NCI-H1436 treated with DMSO at 0.1 percent for 48 hours (cell line): ENCODE results near the gene DSE.

Experiments used
- DNase-seq: peaks from one replicate; lab custom pipeline; 2025; lab: John Stamatoyannopoulos, UW

The DSE gene

DNA sequence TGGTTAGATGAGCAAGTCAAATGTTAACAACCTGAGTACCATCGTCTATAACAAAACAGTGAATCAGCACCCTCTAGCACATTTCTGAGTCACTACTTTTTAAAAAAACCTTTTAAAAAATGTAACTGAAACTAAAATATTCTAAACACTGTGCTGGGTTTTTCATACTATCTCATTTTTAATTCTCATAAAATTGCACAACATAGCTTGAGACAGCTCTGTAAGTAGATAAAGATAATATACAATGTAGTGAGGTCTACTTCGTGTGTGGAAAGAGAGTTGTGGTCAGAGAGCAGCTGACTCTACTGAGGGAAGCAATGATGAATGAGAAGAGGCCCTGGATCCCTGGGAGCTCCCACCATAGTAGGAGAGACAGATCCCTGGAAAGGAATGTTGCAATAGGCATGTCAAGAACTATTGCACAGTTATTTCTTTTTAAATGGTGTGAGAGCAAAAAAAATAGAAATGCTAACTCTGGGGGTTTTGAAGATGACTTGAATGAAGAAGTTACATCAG is 76.8 kb downstream of the DSE start:
- no peak for DNase-seq

DNA sequence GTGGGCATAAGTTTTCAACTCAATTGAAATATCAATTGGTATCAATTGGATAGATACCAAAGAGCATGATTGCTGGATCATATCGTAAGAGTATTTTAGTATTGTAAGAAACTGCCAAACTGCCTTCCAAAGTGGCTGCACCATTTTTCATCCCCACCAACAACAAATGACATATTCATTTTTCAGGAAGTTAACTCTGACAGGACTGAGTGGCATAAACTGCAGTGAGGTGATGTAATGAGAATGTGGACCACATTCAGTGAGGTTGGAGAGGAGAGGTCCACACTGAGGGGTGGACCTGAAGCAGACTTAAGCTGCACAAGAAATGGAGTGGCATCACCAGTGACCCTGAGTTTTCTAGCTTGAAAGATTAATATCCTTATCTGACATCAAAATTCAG is 78.8 kb downstream of the DSE start:
- no peak for DNase-seq

DNA sequence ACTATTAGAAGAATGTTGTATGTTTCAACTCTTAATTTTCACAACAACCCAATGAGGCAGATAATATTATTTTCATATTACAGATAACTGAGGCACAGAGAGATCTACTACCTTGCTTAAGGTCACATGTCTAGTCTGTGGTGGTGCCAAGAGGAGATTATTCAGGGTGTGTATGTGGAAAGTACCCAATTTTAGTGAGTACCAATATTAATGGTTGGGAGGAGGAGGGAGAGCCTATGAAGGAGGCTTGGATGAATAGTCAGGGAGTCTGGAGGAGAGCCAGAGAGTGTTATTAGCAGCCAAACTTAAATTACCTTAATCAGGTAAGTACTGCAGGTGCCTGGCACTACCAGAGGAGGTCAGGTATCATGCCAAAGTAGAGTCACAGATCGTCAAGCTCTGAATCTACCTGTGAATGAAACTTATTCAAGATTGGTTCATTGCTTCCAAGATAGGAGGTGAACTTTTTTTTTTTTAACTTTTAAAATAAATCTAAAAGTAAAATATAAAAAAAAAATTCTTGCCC is 79.5 kb downstream of the DSE start:
- no peak for DNase-seq

DNA sequence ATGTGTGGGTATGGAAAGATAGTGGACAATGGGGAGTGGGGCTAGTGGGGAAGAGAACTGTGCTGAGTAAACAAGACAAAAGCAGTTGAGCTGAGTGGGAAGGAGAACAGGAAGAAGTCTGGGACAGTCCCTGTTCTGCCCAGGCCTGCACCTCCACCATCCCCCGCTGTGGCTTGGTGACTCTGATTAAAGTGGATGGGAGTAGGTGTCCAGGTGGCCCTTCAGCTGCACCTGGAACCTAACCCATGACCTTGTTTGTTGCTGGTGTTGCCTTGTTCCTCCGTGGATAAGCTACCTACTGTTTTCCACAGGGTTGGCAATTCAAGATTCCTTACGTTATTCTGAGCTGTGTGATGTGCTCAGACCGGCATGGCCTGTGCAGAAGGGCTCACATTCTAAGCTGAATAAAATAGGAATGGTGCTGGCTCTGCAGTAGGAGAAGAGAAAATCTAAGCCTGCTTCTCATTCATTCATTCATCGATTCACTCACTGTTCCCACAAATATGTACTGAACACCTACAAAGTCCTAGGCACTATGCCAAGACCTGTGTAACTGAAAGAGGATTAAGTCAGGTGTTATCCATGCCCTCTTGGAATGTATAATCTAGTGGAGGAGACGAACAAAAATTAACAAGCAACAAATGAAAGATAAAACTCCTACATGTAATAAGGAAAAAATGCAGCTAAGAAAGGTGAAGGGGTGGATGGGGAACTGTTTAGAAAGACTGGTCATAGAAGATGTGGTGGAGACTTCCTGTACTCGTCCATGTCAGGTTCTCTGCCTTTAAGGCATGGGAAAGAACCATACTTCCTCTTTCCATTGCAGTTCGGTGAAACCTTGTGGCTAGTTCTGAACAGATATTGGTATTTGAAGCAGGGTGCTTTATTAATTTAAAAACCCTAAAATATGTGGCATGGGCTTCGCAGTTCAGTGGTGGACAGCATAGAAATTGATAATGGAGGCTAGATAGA is 80.3 kb downstream of the DSE start:
- DNase-seq = no peak

DNA sequence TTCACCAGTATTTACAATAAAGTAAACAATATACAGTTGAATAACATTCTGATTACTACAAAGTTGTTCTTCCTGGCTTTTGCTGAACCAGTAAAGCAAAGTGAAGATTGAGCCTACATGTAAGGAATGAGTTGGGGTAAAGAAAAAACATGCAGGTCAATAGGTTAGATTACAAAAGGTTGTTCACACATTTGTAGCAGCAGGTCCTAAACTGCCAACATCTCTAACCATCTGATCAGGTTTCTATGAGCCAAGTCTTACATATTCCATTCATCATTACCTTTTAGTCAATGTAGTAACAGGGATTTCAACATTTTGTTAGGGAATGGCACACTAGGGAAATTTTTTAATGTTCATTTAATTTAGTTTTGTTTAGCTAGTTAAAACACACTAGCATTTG is 81.2 kb downstream of the DSE start:
- no peak for DNase-seq

DNA sequence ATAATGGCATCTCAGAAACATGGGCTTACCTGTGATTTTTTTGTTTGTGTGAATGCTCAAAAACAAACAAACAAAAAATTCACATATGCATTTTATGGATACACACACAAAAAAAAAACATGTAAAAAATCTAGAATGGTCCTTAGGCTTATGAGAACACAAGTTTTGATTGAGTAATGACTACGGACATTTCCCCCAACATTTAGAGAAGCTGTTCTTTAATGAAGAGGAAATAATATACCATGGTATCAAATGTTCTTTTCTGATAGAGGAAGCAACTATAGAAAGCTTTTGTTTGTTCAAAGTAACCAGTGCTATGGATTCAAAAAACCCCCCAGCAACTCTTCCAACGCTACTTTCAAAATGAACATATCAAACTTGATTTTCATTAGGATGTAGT is 81.8 kb downstream of the DSE start:
- no peak for DNase-seq

DNA sequence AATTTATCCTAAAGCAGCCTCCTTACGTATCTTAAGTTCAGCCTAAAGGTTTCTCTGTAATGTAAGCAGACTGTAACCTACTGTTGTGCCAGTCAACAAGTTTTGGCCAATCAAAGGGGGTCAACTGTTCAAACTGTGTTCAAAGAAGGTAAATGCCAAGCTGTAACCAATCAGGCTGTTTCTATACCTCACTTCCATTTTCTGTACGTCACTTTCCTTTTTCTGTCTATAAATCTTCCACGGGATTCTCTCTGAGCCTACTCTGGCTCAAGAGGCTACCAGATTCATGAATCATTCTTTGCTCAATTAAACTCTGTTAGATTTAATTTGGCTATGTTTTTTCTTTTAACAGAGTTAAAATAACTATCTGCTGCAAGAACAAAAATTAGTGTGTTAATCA is 85.4 kb downstream of the DSE start:
- DNase-seq = no peak

DNA sequence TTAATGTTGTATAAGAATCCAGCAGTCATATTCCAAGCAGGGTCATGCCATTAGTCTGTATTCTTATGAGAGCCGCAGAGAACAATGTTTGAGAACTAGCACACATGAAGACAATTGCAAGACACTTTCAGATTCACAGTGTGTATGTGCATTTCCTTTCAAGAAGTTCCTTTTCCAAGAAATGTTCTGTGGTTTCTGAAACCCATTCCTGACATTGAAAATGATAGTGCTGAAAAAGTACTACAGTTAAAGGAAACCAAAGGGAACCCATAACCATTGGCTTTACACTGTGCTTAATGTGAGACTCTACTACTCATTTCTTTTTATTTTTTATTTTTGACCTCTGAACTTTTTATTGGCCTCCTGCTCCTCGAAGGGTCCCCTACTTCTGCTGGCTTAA is 86.2 kb downstream of the DSE start:
- no peak for DNase-seq

DNA sequence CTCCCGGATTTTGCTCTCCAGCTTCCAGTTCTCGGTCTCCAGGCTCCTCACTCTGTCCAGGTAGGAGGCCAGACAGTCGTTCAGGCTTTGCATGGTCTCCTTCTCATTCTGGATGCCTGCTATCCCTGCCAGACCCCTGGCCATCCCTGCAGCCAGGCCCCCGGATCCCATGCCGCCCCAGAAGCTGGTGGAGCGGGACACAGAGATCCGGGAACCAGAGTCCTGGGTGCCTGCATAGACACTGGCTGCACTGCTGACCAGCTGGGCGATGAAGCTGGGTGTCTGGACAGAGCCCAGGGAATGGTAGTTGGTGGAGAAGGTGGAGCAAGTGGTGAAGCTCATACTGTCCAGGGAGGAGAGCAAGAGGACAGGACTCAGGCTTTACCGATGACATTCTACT is 87.5 kb downstream of the DSE start:
- DNase-seq = no peak

DNA sequence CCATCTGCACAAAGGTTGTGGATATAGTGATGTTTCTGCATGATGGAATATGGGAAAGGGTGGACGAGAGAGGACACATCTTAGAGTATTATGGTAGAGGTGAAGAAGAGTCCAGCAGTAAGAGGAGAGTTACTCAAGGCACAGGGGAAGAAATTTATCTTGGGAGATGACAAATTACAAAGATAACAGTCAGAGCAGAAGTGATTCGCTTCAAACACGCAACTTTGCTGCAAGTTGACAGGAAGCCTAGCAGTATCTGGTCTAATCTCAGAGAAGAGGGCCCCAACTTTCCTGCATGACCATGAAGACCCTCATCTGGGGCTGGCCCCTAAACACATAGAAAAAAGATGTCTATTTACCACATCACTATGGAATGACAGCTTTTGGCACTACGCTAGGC is 89.2 kb downstream of the DSE start:
- DNase-seq = no peak

DNA sequence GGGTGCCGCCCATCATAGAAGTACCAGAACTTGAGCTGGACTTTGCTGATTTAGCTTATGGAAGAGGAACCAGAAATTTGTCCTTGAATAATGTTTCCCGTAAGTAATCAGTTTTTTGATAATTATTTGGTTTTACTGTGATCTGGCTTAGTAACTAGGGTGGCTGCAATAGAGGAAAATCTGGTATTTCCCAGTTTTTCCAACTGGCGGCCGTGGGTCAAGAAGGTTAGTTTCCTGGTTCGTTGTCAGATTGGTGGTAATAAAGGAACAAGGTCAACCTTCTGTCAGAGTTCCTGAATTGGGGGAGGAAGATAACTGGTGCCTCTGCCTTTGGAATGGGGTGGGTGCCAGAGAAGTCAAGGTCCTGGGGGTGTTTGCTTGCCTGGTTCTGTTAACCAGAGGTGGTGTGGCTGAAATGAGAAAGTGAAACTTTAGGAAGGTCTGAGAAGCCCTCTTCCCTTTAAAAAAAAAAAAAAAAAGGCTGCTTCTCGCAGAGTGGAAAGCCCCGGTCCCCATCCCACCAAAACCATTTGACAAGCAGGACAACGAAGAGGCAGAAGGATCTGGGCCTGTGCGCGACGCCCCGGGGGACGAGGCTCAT is 90.7 kb downstream of the DSE start, which contains the start of gene CALHM6:
CALHM6 (plus strand) TSS at position 45 of the 601 bp plus-strand sequence; CDS start at position 600, 555 bp downstream.
- no peak for DNase-seq

DNA sequence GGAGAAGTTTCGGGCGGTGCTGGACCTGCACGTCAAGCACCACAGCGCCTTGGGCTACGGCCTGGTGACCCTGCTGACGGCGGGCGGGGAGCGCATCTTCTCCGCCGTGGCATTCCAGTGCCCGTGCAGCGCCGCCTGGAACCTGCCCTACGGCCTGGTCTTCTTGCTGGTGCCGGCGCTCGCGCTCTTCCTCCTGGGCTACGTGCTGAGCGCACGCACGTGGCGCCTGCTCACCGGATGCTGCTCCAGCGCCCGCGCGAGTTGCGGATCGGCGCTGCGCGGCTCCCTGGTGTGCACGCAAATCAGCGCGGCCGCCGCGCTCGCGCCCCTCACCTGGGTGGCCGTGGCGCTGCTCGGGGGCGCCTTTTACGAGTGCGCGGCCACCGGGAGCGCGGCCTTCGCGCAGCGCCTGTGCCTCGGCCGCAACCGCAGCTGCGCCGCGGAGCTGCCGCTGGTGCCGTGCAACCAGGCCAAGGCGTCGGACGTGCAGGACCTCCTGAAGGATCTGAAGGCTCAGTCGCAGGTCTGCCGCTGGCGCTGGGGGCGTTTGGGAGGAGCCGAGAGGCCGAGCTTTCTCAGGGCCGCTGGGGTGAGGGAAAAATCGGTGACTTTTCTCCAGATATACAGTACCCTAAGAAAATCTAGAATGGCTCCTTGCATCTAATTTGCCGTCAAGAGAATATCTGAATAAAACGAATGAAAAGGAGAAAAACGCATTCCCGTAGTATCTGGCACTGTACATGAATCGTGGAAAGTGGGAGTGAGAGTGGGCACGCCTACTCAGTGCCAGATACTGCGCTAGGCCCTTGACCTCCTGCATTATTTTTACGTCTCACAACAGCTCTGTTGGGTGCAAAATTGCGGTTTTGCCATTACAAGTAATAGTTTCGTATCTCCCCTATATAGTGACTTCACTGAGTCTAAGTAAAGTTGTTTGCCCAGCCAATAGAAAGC is 91.5 kb downstream of the DSE start:
- DNase-seq = no peak

DNA sequence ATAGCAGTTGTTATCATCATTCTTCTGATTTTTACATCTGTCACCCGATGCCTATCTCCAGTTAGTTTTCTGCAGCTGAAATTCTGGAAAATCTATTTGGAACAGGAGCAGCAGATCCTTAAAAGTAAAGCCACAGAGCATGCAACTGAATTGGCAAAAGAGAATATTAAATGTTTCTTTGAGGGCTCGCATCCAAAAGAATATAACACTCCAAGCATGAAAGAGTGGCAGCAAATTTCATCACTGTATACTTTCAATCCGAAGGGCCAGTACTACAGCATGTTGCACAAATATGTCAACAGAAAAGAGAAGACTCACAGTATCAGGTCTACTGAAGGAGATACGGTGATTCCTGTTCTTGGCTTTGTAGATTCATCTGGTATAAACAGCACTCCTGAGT is 92.6 kb downstream of the DSE start:
- no peak for DNase-seq

DNA sequence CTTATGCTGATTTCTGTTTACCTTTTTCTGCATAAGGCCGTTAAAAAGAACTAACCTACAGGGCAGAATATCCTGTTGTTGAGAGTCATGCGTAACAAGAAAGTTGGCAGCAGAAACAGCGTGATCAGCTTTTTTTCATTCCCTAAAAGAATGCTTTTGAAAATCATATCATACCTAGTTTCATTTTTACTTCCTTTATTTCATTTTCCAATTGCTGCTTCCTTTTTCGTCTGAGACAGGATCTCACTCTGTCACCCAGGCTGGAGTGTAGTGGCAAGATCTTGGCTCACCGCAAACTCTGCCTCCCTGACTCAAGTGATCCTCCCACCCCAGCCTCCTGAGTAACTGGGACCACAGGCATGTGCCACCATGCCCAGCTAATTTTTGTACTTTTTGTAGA is 94.5 kb downstream of the DSE start:
- DNase-seq = no peak

DNA sequence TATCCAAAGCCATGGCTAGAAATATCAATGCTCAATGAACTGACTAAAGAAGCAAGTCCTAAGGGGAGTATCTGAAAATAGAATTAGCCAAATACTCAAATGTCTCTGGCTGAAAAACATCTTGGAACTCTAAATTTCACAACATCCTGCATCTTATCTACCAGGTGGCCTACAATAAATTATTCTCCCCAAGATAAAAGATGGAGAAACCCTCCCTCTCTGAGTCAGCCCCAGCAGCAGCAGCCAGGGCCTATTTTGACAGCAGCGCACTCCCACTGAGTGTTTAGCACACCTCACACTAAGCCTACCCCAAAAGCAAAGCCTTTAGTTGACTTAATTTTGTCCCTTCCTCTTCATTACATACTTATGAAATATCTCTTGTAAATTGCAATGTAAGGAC is 96.3 kb downstream of the DSE start:
- no peak for DNase-seq

DNA sequence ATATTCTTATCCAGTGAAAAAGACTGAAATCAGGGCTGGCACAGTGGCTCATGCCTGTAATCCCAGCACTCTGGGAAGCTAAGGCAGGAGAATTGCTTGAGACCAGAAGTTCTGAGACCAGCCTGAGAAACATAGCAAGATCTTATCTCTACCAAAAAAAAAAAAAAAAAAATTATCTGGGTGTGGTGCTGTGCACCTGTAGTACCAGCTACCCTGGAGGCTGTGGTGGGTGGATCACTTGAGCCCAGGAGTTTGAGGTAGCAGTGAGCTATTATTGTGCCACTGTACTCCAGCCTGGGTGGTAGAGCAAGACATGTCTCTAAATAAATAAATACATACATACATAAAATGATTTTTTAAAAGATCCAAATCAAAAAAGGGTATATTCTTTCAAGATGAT is 96.8 kb downstream of the DSE start:
- DNase-seq = no peak

DNA sequence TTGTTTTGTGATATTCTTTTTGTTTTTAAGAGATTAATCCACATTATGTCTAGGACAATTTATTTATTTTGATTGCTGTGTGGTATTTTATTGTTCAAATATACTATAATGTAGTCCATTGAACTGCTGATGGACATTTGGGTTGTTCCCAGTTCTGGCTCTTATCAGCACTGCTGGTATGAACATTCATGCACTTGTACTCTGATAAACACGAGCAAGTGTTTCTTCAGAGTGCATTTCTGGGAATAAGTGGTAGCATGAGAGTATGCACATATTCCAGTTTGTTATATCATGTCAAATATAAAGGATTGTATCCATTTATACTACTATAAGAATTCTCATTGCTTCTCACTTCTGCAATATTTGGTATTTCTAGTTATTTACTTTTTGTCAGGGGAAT is 97.5 kb downstream of the DSE start:
- no peak for DNase-seq

DNA sequence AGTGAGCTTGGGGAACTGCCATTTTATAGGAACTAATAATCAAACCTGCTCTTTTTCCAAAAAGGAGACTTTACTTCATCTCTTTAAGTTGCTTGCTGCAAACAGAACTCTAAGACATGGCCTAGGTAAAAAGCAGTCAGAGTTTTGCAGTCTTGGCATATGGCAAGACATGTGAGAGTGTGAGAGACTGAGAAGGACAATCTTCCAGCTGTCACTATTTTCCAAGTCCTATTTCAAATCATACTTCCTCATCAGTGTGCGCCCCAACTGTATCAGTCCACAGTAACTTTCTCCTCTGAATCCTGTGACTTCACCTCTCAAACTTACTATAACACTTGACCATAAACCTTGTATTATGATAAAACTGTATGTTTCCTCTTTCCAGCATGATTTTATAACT is 100.8 kb downstream of the DSE start:
- DNase-seq = no peak

DNA sequence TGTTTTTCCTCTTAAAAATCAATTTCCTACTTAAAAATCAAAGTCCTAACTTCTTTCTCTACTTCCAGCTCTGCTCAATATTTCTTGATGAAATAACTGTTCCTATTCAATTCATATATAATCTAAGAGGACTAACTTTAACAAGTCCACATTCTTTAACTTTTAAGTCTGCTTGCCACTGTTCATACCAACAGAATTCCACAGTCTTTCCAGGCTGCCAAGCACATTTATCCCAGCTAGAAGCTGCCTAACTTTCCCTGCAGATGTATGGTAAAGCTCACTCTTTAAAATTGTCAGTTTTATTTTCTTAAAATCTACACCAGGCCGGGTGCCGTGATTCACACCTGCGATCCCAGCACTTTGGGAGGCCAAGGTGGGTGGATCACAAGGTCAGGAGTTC is 102.0 kb downstream of the DSE start:
- DNase-seq = no peak

DNA sequence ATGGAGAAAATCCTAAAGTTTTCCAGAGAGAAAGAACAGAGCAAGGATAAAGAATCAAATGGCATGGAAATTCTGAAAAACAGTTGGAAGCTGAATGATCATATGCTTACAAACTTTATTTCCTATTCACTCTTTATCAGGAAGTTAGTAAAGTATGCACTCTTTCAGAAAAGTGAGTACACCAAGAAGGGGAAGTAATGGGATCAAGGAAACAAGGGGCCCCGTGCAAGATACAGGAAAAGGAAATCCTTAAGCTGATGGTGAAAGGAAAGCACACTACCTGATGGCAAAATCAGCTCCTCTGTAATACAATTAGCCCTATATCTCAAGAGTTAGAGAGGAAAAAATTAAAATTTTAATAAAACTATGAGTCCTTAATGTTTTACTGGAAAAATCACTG is 104.4 kb downstream of the DSE start:
- DNase-seq = no peak

DNA sequence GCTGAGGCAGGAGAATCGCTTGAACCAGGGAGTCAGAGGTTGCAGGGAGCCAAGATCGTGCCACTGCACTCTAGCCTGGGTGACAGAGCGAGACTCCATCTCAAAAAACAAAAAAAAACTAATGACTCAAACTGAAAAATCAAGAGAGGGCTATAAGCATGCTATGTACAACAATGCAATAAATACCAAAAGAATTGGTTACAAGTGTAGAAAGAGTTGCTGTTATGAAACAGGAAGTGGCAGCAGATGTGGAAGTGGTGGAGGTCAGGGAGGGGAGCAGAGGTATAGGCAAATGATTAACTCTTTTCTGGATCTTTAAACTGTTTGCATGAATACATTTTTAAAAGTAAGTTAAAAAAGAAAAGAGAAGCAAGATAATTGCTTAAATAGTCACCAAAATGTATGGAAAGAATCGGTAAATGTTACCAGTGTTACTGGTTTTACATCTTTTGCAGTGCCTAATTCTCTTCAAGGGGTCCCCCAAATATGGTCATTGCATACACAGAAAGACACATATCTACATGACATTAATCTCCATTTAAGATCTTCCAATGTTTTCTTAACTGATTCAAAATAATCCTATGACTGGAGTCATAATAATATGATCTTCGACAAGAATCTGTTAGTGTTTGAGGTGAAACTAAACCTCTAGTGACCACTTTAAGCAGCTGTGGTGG is 105.4 kb downstream of the DSE start:
- DNase-seq = no peak
